Lung (tissue), 12 donors: ENCODE measurements around the gene RIOX2. TPM values are rescaled to one million over a fixed set of nuclear protein-coding genes. Genes with fewer than 3 reads are reported as not detected.

Source experiments
- ATAC-seq: fragments of 200-7000 bp; cut with Tn5 transposase; one replicate; pipeline ENCODE4 v1.9.1; 2020; ENCODE audit warnings: moderate number of reproducible peaks; ENCODE audit not compliant: insufficient read depth, low FRiP score
- DNase-seq, 3 donors: peaks; one replicate each; pipeline ENCODE4 v3.0.0-alpha.2; 2013 to 2017
- H3K27ac ChIP-seq, 2 donors: one replicate each; pipeline ENCODE4 v1.5.1; 2013; ENCODE audit warnings: mild to moderate bottlenecking in 2 of 2, moderate library complexity in 2 of 2, control low read depth in 1 of 2, inconsistent platforms in 1 of 2, low read depth in 1 of 2, low read length in 1 of 2
- H3K27me3 ChIP-seq, 3 donors: one replicate each; pipeline ENCODE4 v1.5.1; 2013; ENCODE audit warnings: low read length in 2 of 3; ENCODE audit not compliant: control insufficient read depth in 3 of 3, insufficient read depth in 3 of 3
- H3K36me3 ChIP-seq, 4 donors: one replicate each; pipeline ENCODE4 v1.5.1; 2013; ENCODE audit warnings: low read length in 4 of 4, mild to moderate bottlenecking in 1 of 4, moderate library complexity in 1 of 4; ENCODE audit not compliant: control insufficient read depth in 4 of 4, insufficient read depth in 4 of 4
- H3K4me1 ChIP-seq, 5 donors: one replicate each; pipeline ENCODE4 v1.5.1; 2013; ENCODE audit warnings: low read length in 5 of 5, mild to moderate bottlenecking in 2 of 5, moderate library complexity in 1 of 5; ENCODE audit not compliant: control insufficient read depth in 5 of 5, insufficient read depth in 5 of 5
- H3K4me3 ChIP-seq: one replicate; pipeline ENCODE4 v1.5.1; 2013; ENCODE audit warnings: mild to moderate bottlenecking, control low read depth, moderate library complexity
- H3K9ac ChIP-seq, 2 donors: one replicate each; pipeline ENCODE4 v1.5.1; 2013; ENCODE audit warnings: low read length in 2 of 2, control low read depth in 1 of 2; ENCODE audit not compliant: insufficient read depth in 1 of 2
- H3K9me3 ChIP-seq, 4 donors: one replicate each; pipeline ENCODE4 v1.5.1; 2013; ENCODE audit warnings: low read length in 3 of 4, mild to moderate bottlenecking in 1 of 4, moderate library complexity in 1 of 4; ENCODE audit not compliant: control insufficient read depth in 4 of 4, insufficient read depth in 3 of 4
- CTCF ChIP-seq: IDR thresholded peaks from 2 replicates; pipeline ENCODE4 v1.5.1; 2012; ENCODE audit warnings: mild to moderate bottlenecking; ENCODE audit errors: control extremely low read depth, extremely low read depth
- WGBS, 2 donors: extraction: QIAGEN DNeasy Blood & Tissue Kit; methylation state at CpG; one replicate each; pipeline ENCODE4 v1.1.7; 2013; 5-methylcytosine and 5-hydroxymethylcytosine counted together
- polyA plus RNA-seq, 2 donors: library from polyadenylated mRNA; stranded (reverse); fragments of 200-250 nt; gene quantifications; one replicate each; pipeline ENCODE4 v1.2.1, GENCODE V29; 2013
- total RNA-seq, 2 donors: library from RNA; depleted of rRNA in 1 of 2; stranded (reverse); fragments of >200 nt in 1 of 2; gene quantifications; one replicate each; pipeline ENCODE4 v1.2.1, GENCODE V29; 2014 to 2021
- donor health status: control.
- donor health status: control.
- donor health status: Bipolar disorder and iron deficiency.
- donor health status: healthy.
- donor health status: DM: yes; HTN: yes; CAD: no.

RIOX2 gene
- total and polyA plus RNA-seq, 4 donors = 16.3 to 41.3 (median 22.2) TPM

- 96 to 98% methylated on average over 9 of the region's 9 CpGs for WGBS, 2 donors
- Histone ChIP-seq H3K4me3 (no peak overlapping the region), H3K27me3 (no peaks in the 10 kb centered on the region), H3K9ac (no peak overlapping the region), H3K36me3 (peaks cover 5 to 45% (median 17%) of the 10 kb centered on the region in 4 donors), H3K9me3 (no peaks in the 10 kb centered on the region), H3K27ac (no peak overlapping the region), H3K4me1 (peaks cover 0 to 33% (median 9%) of the 10 kb centered on the region in 5 donors)
- TF ChIP-seq CTCF = no peak
- no peak for ATAC-seq
- DNase-seq = no peak
These were observed 13.4 kb downstream of the RIOX2 start for GRCh38 chr3:97958796-97959195.

- DNase-seq = no peak
- Histone ChIP-seq H3K27me3 (no peaks in the 10 kb centered on the region), H3K9me3 (no peaks in the 10 kb centered on the region), H3K27ac (no peak overlapping the region), H3K36me3 (peaks cover 5 to 45% (median 18%) of the 10 kb centered on the region in 4 donors), H3K4me1 (peaks cover 0 to 33% (median 5%) of the 10 kb centered on the region in 5 donors), H3K4me3 (no peak overlapping the region), H3K9ac (no peak overlapping the region)
- whole genome bisulfite sequencing, 2 donors = 89 to 98% methylated on average over 2 of the region's 2 CpGs
- no peak for ATAC-seq
- TF ChIP-seq CTCF = no peak
These were observed 13.8 kb downstream of the RIOX2 start for GRCh38 chr3:97958396-97958795.

- Histone ChIP-seq H3K9me3 (no peaks in the 10 kb centered on the region), H3K4me3 (no peak overlapping the region), H3K9ac (no peak overlapping the region), H3K36me3 (peaks cover 9 to 50% (median 18%) of the 10 kb centered on the region in 4 donors), H3K27ac (no peak overlapping the region), H3K27me3 (no peaks in the 10 kb centered on the region), H3K4me1 (peaks cover 0 to 33% (median 5%) of the 10 kb centered on the region in 5 donors)
- no peak for TF ChIP-seq CTCF
- ATAC-seq (no peak), DNase-seq (peak in 2 of 3 donors; percentile 41 to 60)
- WGBS, 2 donors = 69 to 71% methylated on average over 8 of the region's 8 CpGs
These were observed 14.5 kb downstream of the RIOX2 start for GRCh38 chr3:97957617-97958311.
